CD4-positive, alpha-beta T cell treated with Interleukin-12 subunit alpha and Interleukin-12 subunit beta, for 1 hour (primary cell): ENCODE results near the gene JPT1.
"Not testable (repeated sequence)": the region's sequence is repeated elsewhere in the genome, so short reads cannot be mapped to it uniquely, and the experiment has no call there.

Source experiments
- DNase-seq: peaks from one replicate; pipeline ENCODE4 v3.0.0-alpha.2; 2020

JPT1 gene

GRCh38 chr17:75154195-75155106 lies at the start of gene JPT1:
Gene JPT1 (minus strand): TSS chr17:75154512. CDS start chr17:75154397, 115 bp downstream.
- DNase-seq: peak; percentile 99

- DNase-seq: no peak
These were observed 45.7 kb upstream of the JPT1 start for GRCh38 chr17:75199886-75200618.

DNA sequence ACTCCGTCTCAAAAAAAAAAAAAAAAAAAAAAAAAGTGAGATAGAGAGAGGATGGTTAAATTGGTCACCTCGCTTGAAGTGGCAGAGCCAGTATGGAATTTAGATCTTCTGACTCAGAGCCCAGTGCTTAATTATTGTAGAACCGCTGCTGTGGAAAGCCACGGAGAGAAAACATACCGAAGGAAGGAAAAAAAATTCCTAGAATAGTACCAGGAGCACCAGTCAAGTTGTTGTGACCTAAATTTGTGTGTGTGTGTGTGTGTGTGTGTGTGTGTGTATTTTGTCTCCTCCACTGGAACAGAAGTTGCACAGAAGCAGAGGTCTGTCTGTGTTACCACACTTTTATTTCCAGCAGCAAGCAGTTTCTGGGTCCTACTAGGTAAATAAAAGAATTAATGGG lies 40.6 kb upstream of the JPT1 start:
- no peak for DNase-seq

GRCh38 chr17:75191584-75191983 lies 37.3 kb upstream of the JPT1 start:
- no peak for DNase-seq

DNA sequence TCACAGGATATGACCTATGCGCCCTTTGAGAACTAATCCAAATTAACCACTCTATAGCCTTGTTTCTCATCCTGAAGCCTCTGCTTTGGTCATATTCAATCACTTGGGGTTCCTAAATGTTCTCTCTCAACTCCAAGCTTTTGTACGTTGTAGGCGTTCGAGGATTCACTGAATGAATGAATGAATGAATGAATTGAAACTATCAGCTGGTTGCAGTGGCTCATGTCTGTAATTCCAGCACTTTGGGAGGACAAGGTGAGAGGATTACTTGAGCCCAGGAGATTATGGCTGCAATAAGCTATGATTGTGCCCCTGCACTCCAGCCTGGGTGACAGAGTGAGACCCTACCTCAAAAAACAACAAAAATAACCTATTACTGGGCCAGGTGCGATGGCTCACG lies 34.3 kb upstream of the JPT1 start:
- no peak for DNase-seq

DNA sequence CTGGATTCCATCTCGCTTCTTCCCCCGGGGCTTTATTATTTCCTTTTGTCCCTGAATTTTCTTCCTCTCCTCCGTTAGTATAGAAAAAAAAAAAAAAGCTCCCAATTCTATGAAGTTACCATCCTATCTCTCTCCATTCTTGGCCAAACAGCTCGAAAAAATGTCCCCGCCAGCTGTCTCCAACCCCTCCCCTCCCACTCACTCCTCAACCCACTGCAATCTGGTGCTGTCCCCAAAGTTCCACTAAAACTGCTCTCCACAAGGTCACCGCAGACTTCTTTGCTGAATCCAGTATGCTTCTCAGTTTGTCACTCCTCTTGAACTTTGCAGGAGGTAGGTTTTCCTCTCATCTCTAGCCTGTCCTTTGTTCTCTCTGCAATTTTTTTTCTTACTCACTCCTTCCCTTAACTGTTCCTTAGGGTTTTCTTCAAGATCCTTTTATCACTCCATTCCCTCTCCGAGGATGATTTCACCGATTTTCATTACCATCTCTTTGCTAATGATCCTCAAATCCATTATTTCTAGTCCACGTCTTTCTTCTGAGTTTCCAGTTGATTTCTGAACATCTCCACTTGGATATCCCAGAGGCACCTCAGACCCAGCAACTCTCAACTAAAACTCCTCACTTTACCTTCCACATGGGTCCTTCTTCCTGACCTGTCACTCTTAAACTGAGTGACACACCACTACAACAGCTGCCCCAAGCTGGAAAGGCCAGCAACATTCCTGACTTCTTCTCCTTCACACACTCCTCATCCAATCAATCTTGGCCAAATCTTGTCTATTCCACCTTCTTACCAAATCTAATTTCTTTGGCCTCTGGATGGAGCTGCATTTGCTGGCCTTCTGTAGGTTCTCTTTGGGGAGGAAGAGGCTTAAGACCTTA lies 29.9 kb upstream of the JPT1 start:
- no peak for DNase-seq

DNA sequence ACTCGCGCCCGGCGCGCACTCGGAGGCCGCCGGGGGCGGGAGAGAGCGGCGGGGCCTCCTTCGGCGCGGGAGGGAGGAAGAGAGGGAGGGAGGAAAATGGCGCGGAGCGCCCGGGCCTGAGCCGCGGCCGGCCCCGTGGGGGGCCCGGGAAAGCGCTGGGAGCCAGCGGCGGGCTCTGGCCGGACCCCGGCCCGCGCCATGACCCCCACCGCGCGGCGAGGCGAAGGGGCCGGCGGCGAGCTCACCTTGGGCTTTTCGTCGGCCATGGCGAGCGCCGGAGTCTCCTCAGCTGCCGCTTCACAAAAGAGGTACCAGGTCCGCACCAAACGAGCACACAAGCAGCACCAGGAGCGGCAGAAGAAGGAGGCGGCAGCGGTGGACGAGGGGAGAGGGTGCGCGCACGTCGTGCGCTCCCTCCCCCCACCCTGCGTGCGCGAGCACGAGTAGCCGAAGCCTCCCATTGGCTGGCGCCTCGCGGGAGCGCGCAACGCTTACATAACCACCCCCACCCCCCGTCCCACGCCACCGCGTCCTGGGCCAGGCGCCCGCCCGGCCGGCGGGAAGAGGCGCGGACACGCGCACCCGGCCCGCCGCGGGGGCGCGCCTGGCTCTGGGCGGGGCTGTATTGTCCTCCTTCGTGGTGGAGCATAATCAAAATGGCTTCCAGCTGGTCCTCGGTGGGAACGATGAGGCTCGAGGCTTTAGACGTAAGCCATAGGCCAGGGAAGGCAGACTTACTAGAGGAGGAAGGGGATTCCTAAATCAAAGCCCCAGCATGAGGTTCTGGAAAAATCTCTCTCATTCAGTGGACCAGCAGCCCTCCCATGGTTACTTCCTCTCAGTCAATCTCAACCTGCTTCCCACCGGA lies 28.5 kb upstream of the JPT1 start, which contains the start of gene SUMO2:
SUMO2 (minus strand) TSS at position 391 of the 868 bp plus-strand sequence; CDS start at position 266, 125 bp downstream.
- DNase-seq: peak; percentile 97

- no peak for DNase-seq
These were observed 27.9 kb upstream of the JPT1 start for GRCh38 chr17:75182319-75182568.

DNA sequence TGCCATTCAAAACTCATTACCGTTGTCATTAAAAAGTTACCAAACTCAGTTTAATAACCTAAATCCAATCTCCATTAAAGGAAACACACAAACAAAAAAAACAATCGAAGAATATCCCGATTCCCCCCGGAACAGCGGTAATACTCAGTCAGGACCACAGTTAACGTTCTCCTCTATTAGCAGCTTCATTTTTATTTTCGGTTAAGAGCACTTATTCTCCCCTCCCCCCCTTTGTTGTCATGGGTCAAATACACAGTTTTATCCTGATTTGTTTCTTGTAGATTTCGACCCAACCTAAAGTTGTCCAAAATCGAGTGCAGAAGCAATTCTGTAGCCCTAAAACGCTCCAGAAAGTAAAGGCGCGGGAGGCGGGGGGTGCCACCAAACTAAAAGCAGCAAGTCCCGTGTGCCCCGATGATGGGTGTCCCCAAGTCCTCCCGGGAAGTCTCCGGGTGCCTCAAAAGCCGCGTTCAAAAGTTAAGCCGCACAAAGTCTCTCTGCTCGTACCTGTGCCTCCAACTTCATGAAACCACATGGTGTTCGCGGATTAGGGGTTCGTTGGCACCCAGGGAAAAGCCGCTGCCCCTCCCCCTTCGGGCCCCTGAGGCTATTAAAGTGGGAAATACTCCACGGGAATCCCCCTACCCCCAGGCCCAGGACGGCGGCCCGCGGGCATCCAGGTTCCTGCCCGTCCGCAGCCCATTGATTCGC lies 27.5 kb upstream of the JPT1 start:
- DNase-seq: peak; percentile 60

DNA sequence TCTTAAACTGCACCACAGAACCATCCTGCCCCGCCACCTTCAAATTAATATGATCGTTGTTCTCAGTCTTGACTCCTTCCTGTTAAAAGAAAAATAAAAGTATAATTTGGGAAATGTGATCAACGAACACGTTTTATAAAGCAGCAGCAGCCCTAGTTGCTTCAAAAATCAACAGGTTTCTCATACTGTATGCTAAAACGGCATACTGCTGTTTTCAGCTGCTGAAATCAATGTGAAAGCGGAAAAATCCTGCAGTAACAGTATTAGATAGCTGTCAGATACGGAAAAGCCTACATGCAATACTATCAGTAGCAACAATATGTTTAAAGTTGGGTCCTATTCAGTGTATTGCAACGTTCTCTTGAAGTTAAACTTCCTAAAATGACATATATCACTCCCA lies 26.8 kb upstream of the JPT1 start:
- no peak for DNase-seq

- no peak for DNase-seq
These were observed 24.1 kb upstream of the JPT1 start for GRCh38 chr17:75178453-75178852.

- no peak for DNase-seq
These were observed 22.3 kb upstream of the JPT1 start for GRCh38 chr17:75176625-75177024.

- DNase-seq: no peak
These were observed 20.7 kb upstream of the JPT1 start for GRCh38 chr17:75174996-75175395.

DNA sequence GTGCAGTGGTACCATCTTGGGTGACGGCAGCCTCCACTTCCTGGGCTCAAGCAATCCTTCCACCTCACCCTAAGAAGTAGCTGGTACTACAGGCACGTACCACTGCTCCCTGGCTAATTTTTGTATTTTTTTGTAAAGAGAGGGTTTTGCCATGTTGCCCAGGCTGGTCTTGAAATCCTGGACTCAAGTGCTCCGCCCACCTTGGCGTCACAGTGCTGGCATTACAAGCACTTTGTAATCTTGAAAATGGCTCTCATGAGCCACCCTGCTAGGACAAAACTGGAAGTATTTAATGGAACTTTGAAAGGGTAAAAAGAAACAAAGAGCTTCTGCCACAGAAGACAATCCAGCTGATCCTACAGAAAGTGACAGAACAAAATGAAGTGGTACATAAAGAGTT lies 19.2 kb upstream of the JPT1 start:
- no peak for DNase-seq

DNA sequence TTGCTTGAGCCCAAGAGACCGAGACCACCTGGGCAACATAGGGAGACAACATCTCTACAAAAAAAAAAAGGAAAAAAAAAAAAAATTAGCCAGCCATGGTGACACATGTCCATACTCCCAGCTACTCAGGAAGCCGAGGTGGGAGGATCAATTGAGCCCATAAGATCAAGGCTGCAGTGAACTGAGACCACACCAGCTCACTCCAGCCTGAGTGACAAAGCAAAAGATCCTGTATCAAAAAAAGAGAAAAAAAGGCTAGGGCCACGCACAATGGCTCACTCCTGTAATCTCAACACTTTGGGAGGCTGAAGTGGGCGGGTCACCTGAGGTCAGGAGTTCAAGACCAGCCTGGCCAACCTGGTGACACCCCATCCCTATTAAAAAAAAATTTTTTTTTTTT lies 14.7 kb upstream of the JPT1 start:
- DNase-seq: no peak

- not testable (repeated sequence) for DNase-seq
These were observed 10.3 kb upstream of the JPT1 start for GRCh38 chr17:75164606-75165005.

DNA sequence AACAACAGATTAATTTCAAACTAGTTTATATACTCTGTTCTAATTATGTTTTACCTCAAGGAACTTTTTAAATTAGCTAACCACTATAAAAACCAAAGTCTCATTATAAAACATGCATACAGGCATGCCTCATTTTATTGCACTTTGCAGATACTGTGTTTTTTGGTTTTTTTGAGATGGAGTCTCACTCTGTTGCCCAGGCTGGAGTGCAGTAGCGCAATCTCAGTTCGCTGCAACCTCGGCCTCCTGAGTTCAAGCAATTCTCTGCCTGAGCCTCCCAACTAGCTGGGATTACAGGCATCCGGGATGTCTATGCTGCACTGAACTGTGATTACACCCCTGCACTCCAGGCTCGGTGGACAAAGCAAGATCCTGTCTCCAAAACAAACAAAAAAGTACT lies 8.8 kb upstream of the JPT1 start:
- no peak for DNase-seq

DNA sequence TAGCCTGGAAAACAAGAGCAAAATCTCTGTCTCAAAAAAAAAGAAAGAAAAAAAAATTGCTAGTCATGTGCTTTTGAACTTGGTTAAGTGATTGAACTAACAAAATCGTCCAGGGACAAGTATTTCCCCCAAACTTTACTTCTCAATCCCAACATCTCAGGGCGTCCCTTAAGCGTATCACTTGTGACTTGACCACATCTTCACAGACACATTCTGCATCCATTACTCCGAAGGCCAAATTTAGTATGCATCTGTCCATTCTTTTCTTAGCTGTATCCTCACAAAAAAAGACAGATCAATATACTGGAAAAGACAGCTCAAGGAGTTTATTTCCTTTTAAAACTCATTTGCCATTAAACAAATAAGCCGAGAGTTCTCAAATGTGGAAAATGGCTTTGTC lies 5.9 kb upstream of the JPT1 start:
- no peak for DNase-seq

DNA sequence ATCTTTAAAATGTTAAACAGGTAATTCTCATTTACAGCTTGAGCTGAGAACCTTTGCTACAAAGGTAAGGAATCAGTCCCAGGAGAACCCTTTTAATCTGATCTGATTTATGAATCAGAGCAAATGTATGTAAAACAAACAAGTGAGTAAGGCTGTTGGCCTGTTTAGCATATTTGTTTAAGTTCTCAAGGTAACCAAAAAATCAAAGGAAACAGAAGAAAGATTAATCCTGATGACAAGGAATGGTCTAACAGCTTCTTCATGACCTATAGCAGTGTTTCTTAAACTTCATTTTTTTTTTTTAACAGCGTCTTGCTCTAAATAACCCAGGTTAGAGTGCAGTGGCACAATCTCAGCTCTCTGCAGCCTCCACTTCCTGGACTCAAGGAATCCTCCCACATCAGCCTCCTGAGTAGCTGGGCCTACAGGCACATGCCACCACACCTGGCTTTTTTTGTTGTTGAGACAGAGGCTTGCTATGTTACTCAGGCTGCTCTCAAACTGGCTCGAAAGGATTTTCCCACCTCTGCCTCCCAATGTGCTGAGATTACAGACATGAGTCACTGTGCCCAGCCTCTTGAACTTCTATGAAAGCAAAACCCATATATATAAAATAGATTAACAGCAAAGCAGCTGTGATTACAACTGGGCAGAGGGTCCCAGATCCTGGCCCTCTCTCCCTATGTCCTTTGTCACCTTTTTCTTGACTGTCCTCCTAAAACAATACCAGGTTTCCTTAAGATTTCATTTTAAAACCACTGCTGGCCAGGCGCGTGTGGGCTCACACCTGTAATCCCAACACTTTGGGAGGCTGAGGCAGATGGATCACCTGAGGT lies 5.1 kb upstream of the JPT1 start:
- DNase-seq: no peak

- not testable (repeated sequence) for DNase-seq
These were observed 4.2 kb upstream of the JPT1 start for GRCh38 chr17:75158480-75158879.

- no peak for DNase-seq
These were observed 884 bp upstream of the JPT1 start for GRCh38 chr17:75155191-75155601.
